HFF-Myc (cell line): ENCODE results near the gene ZNF436.

Experiments used
- DNase-seq: peaks from one replicate; pipeline ENCODE4 v3.0.0-alpha.2; 2011; ENCODE audit warnings: low read depth; ENCODE audit errors: extremely low read depth
- H3K4me3 ChIP-seq: replicated peaks from 2 replicates; pipeline ENCODE4 v1.5.1; 2011; ENCODE audit warnings: low read depth, mild to moderate bottlenecking, control low read depth, low read length
- TF ChIP-seq, protein P1 (sequence below): IDR thresholded peaks from 2 replicates; pipeline ENCODE4 v1.5.1; 2012; ENCODE audit warnings: mild to moderate bottlenecking, low read depth, low read length, control low read depth; ENCODE audit errors: missing control alignments

The ZNF436 gene

GRCh38 chr1:23403735-23404486 lies 34.3 kb upstream of the ZNF436 start:
- peak overlapping the region; percentile 9; the same call in 1 of the 2 replicates for H3K4me3 ChIP-seq
- TF ChIP-seq, protein P1, sequence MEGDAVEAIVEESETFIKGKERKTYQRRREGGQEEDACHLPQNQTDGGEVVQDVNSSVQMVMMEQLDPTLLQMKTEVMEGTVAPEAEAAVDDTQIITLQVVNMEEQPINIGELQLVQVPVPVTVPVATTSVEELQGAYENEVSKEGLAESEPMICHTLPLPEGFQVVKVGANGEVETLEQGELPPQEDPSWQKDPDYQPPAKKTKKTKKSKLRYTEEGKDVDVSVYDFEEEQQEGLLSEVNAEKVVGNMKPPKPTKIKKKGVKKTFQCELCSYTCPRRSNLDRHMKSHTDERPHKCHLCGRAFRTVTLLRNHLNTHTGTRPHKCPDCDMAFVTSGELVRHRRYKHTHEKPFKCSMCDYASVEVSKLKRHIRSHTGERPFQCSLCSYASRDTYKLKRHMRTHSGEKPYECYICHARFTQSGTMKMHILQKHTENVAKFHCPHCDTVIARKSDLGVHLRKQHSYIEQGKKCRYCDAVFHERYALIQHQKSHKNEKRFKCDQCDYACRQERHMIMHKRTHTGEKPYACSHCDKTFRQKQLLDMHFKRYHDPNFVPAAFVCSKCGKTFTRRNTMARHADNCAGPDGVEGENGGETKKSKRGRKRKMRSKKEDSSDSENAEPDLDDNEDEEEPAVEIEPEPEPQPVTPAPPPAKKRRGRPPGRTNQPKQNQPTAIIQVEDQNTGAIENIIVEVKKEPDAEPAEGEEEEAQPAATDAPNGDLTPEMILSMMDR: peak; percentile 92

DNA sequence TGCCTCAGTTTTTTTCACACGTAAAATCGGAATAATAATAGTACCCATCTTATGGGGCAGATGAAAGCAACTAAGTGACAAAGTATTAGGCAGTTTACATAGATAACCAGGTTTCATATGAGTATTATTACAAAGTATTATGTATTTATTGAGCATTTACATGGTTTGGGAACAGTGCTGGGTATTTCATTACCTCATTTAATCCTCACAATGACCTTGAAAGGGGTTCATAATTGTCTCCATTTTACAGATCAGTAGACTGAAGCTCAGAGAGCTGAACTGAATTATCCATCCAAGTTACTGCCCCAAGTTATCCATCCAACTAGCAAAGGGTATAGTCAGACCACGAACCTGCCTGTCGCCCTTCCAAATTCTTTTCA lies 33.7 kb upstream of the ZNF436 start:
- no peak for DNase-seq
- peak overlapping the region; percentile 9; the same call in 1 of the 2 replicates for H3K4me3 ChIP-seq
- TF ChIP-seq, protein P1: no peak

More at GRCh38 chr1:23403735-23404486, 34.3 kb upstream of the ZNF436 start:
- peak; percentile 89 for DNase-seq

- no peak overlapping the region for H3K4me3 ChIP-seq
- DNase-seq: peak; percentile 56
- TF ChIP-seq, protein P1: no peak
These were observed 33.4 kb upstream of the ZNF436 start for GRCh38 chr1:23403038-23403336.

DNA sequence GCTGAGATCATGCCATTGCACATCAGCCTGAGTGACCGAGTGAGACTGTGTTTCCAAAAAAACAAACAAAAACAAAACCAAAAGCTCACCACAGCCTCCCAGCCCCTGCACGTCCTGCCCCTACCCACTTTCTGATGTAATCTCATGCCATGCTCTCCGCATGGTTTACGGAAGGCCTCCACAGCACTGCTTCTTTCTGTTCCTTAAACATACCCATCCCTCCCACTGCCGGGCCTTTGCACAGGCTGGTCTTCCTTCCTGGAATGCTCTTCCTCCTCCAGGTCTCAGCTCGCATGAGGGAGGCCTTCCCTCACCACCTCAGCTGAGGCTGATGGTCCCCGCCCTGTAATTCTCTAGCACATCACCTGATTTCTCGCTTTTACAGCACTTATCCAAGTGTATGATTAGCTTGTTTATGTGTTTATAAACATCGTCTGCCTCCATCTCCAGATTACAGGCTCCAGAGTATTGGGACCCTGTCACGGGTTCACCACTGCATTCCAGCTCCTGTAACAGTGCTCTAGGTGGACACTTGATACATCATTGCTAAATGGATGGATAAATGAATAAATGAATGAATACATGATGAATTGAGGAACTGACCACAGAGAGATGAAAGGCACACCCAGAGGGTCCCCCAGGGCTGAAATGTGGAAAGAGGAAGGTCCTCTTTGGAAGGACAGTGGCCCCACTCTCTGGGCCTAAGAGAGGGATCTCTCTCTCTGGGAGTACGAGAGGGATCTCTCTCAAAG lies 32.8 kb upstream of the ZNF436 start:
- no peak for DNase-seq
- H3K4me3 ChIP-seq: no peak overlapping the region
- TF ChIP-seq, protein P1: no peak

GRCh38 chr1:23401313-23401712 lies 31.7 kb upstream of the ZNF436 start:
- no peak overlapping the region for H3K4me3 ChIP-seq
- no peak for DNase-seq
- TF ChIP-seq, protein P1: no peak

DNA sequence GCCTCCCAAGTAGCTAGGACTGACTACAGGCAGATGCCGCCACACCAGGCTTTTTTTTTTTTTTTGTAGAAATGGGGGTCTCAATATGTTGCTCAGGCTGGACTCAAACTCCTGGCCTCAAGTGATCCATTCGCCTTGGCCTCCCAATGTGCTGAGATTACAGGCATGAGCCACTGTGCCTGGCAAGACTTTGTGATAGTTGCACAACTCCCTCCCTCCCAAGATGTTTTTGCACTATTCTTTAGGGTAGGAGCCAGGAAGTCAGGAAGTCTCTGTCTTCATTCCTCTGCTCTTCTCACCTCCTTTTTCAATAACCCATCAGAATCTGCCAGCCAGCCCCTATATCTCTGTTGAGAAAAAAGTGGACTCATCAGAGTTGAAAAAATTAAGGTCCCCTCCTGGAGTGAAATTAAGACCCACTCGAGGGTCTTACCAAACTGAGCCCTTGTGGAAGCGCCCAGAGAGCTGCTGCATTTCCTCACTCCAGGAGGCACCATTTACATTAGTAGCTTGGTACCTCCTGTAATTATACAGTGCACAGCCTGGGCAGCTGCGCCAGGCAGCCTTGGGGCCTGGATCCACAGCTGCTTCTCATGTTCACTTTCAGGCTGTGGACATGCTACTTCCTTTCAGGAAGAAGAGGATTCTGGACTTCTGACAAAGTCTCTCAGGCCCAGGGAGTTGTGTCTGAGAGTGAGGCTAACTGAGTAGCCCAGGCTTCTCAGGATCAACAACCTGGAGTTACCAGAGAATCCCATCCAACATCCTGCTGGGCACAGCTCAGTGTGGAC lies 30.9 kb upstream of the ZNF436 start:
- TF ChIP-seq, protein P1: no peak
- DNase-seq: no peak
- H3K4me3 ChIP-seq: no peak overlapping the region
